ENCODE results near the gene KRTAP5-11.
"Not testable (repeated sequence)": the region's sequence is repeated elsewhere in the genome, so short reads cannot be mapped to it uniquely, and the experiment has no call there.

- not testable (repeated sequence) for TF ChIP-seq CTCF, MAX (IDR thresholded peaks at IDR 0.05; ENCODE audit: low read depth, low read length)
These were observed 28.7 kb upstream of the KRTAP5-11 start for GRCh38 chr11:71611218-71611910.
